Right lobe of liver (tissue), 6 donors: ENCODE results near the gene SPNS3. TPM values are rescaled to one million over a fixed set of nuclear protein-coding genes. Genes with fewer than 3 reads are reported as not detected.

ENCODE experiments used
- ATAC-seq, 4 donors: fragments of 200-7000 bp; cut with Tn5 transposase; one replicate each; pipeline ENCODE4 v1.9.1; 2020; ENCODE audit warnings: mild to moderate bottlenecking in 4 of 4, moderate library complexity in 4 of 4
- DNase-seq, 3 donors: peaks; one replicate each; pipeline ENCODE4 v3.0.0-alpha.2; 2020
- H3K27ac ChIP-seq, 3 donors: fragments of 200-600 bp; one replicate each; pipeline ENCODE4 v1.8.0; 2022
- H3K27me3 ChIP-seq, 2 donors: fragments of 200-600 bp; one replicate each; pipeline ENCODE4 v1.8.0; 2022
- H3K36me3 ChIP-seq, 4 donors: fragments of 200-600 bp; sonication (generic) in 1 of 4; one replicate each; pipeline versions ENCODE4 v1.5.1 to v1.8.0; 2017 to 2022; ENCODE audit warnings: control low read depth in 1 of 4
- H3K4me1 ChIP-seq, 4 donors: fragments of 200-600 bp; sonication (generic) in 1 of 4; one replicate each; pipeline versions ENCODE4 v1.5.1 to v1.8.0; 2017 to 2022; ENCODE audit warnings: control low read depth in 1 of 4
- H3K4me3 ChIP-seq, 3 donors: fragments of 200-600 bp; one replicate each; pipeline ENCODE4 v1.8.0; 2022
- H3K9me3 ChIP-seq, 4 donors: fragments of 200-600 bp; sonication (generic) in 1 of 4; one replicate each; pipeline versions ENCODE4 v1.5.1 to v1.8.0; 2017 to 2022; ENCODE audit warnings: control low read depth in 1 of 4
- CTCF ChIP-seq, 4 donors: fragments of 200-600 bp in 3 of 4; fragments of 450-650 bp in 1 of 4; IDR thresholded peaks; one replicate each; pipeline versions ENCODE4 v1.5.1 to v1.8.0; 2016 to 2022; ENCODE audit warnings: antibody characterized with exemption in 4 of 4, mild to moderate bottlenecking in 2 of 4
- POLR2A ChIP-seq: fragments of 450-650 bp; IDR thresholded peaks from one replicate; pipeline ENCODE4 v1.6.1; 2017; ENCODE audit warnings: antibody characterized with exemption, mild to moderate bottlenecking
- whole genome bisulfite sequencing: methylation state at CpG from one replicate; pipeline ENCODE4 v1.1.6; 2018; ENCODE audit warnings: low coverage, low lambda C conversion rate; ENCODE audit not compliant: insufficient coverage; ENCODE audit errors: missing lambda C conversion rate; 5-methylcytosine and 5-hydroxymethylcytosine counted together
- intact Hi-C, 2 donors: fragments of 100-400 bp; cut with DNase I; formaldehyde crosslinking; loops; one replicate each; pipeline versions ENCODE4 v1.11.2 to v1.14.1; 2022
- total RNA-seq, 6 experiments: library from RNA; depleted of rRNA in 2 of 6; stranded (reverse); fragments of >200 nt in 2 of 6; fragmentation: NEBNext Ultra II Directional in 3 of 6; extraction: Animal tissue kit (Norgen Biotek cat#: 25700) in 3 of 6; gene quantifications; one replicate each; pipeline versions ENCODE4 v1.1.0 to v1.2.4, GENCODE V29; 2016 to 2023
- donor health status: DM: no; HTN: yes; CAD: no.
- donor health status: DM: no; HTN: no; CAD: no.
- donor health status: DM: no; HTN: no; CAD: no.
- donor health status: DM: no; HTN: yes; CAD: no.
- donor health status: DM: no; HTN: yes; CAD: no.

The SPNS3 gene
- total RNA-seq, 6 experiments from 2014 or later: not detected

DNA sequence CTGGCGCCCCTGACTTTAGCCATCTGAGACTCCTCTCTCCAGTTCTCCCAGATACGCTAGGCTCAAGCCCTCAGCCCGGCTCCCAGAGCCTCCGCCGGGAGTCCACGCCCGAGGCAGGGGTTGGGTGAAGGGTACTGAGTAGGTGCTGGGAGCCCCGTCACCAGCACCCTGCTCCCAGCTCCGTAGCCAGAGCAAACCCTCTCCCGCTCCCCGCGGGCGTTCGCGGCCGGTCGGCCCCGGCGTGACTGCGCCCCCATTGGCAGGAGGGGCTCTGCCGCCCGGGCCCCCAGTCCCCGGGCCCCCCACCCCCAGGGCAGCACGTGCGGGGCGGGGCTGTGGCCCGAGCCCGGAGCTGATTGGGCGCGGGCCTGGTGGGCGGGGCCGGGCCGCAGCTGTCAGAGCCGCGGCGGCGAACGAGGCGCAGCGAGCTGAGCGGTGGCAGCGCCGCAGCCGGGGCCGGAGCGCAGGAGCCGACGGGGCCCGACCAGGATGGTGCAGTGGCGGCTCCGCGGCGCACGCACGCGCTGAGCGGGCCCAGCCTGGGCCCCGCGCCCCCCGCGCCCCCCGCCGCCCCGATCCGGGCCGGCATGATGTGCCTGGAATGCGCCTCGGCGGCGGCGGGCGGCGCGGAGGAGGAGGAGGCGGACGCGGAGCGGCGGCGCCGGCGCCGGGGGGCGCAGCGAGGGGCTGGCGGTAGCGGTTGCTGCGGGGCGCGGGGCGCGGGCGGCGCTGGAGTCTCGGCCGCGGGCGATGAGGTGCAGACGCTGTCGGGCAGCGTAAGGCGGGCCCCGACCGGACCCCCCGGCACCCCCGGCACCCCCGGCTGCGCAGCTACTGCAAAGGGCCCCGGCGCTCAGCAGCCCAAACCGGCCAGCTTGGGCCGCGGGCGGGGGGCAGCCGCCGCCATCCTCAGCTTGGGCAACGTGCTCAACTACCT lies 65.0 kb downstream of the SPNS3 start, which contains the start of gene SPNS2:
TSS of gene SPNS2 (plus strand) at position 421 of the 937 bp plus-strand sequence. CDS start at position 588, 167 bp downstream.
- Histone ChIP-seq H3K4me1 (peaks cover 0 to 15% (median 4%) of the 10 kb centered on the region in 4 donors), H3K9me3 (no peaks in the 10 kb centered on the region), H3K4me3 (peak within 1 kb of the TSS; percentile 40 to 59 (median 52)), H3K27me3 (no peaks in the 10 kb centered on the region), H3K27ac (peak within 1 kb of the TSS; percentile 67 to 86 (median 82)), H3K36me3 (no peaks in the 10 kb centered on the region)
- ATAC-seq: peak; percentile 71 to 85 (median 82)
- TF ChIP-seq POLR2A (peak; percentile 56), CTCF (IDR thresholded peaks at IDR 0.05) (no peak)
- intact Hi-C loops: no loop called here
- DNase-seq: peak; percentile 82 to 86 (median 83)
- 2% methylated on average over 9 of the region's 117 CpGs for WGBS

GRCh38 chr17:4499431-4500190 lies 65.9 kb downstream of the SPNS3 start:
- H3K4me1 ChIP-seq: peaks cover 0 to 15% (median 4%) of the 10 kb centered on the region in 4 donors
- peak overlapping the region; percentile 39 to 59 (median 42) for H3K4me3 ChIP-seq
- TF ChIP-seq CTCF (IDR thresholded peaks at IDR 0.05): no peak
- TF ChIP-seq POLR2A: no peak

DNA sequence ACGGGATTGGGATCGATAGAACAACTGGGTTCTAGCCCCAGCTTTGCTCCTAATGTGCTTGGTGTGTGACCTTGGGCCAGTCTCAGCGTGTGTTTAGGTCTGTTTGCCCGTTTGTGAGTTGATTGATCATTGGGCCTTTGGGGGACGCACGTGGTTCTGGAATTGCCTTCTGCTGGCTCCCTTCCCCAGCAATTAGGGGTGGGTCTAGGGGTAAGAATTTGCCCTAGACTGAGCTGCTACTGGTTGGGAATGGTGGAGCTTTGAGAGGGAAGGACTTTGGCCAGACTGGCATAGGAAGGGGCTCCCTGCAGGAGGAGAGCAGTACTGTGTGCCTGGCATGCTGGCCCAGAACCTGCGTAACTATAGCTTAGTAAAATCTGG lies 66.4 kb downstream of the SPNS3 start:
- peak overlapping the region; percentile 39 to 59 (median 42) for H3K4me3 ChIP-seq
- peak overlapping the region in 1 of 3 donors; percentile 22 for H3K27ac ChIP-seq
- no peaks in the 10 kb centered on the region for H3K36me3 ChIP-seq
- DNase-seq (no peak), ATAC-seq (no peak)
- H3K9me3 ChIP-seq: no peaks in the 10 kb centered on the region
- TF ChIP-seq CTCF (IDR thresholded peaks at IDR 0.05) (no peak), POLR2A (no peak)
- H3K27me3 ChIP-seq: no peaks in the 10 kb centered on the region
- 33% methylated on average over 1 of the region's 7 CpGs for WGBS
- intact Hi-C loops: loop anchor here in 1 of 2 donors (10.0 kb wide), 1 partner anchor 75 kb away; no protein-coding TSS in a partner anchor
- peaks cover 0 to 15% (median 4%) of the 10 kb centered on the region in 4 donors for H3K4me1 ChIP-seq

More at GRCh38 chr17:4499431-4500190, 65.9 kb downstream of the SPNS3 start:
- WGBS: 0% methylated on average over 21 of the region's 53 CpGs
- Histone ChIP-seq H3K36me3 (no peaks in the 10 kb centered on the region), H3K27me3 (no peaks in the 10 kb centered on the region), H3K9me3 (no peaks in the 10 kb centered on the region), H3K27ac (peak overlapping the region in 1 of 3 donors; percentile 67)
- peak; percentile 16 to 22 (median 19) for ATAC-seq
- intact Hi-C loops: loop anchor here in 1 of 2 donors (10.0 kb wide), 1 partner anchor 75 kb away; no protein-coding TSS in a partner anchor
- peak in 2 of 3 donors; percentile 56 to 68 for DNase-seq

DNA sequence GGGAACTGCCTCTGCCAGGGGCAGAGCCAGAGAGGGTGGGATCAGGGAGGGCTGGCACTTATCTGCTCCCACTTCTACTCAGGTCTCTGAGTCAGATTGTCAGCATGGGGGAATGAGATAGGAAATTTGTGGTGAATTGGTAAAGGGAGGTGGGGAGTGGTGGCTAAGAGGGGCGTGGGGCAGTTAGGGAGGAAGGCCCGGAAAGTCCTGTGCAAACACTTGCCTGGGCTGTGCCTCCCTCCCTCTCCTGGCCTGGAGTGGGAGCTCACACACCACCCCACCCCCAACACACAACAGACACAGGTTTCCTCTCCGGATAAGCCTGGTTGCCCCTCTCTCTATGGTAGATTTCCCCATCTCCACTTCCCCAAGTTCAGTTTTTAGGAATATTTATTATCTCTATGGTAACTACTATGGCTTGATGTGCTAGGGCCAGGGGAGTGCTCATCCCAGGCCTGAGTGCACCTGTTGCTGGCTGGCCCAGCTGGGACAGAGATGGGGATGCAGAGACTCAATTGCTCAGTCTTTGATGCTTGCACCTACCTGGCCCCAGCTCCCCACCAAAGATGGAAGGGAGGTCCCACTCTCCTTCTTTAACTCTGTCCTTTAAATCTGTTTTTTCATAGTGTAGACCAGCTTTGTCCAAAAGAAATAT lies 67.7 kb downstream of the SPNS3 start:
- Histone ChIP-seq H3K27ac (no peak overlapping the region), H3K4me1 (peaks cover 0 to 14% (median 4%) of the 10 kb centered on the region in 4 donors), H3K27me3 (no peaks in the 10 kb centered on the region), H3K4me3 (no peak overlapping the region), H3K36me3 (no peaks in the 10 kb centered on the region), H3K9me3 (no peaks in the 10 kb centered on the region)
- TF ChIP-seq POLR2A (no peak), CTCF (IDR thresholded peaks at IDR 0.05) (no peak)
- DNase-seq: no peak
- intact Hi-C loops: loop anchor here in 1 of 2 donors (10.0 kb wide), 1 partner anchor 77 kb away; no protein-coding TSS in a partner anchor
- ATAC-seq: no peak
- 19% methylated on average over 3 of the region's 3 CpGs for WGBS
